HepG2 (cell line): Measurements from ENCODE around the gene SEPHS1. TPM values are rescaled to one million over a fixed set of nuclear protein-coding genes. Genes with fewer than 3 reads are reported as not detected.

Experiments used
- ATF7 ChIP-seq, 2 experiments: fragments of 450-650 bp in 1 of 2; sonication (generic) in 1 of 2; formaldehyde crosslinking in 1 of 2; IDR thresholded peaks; 2 replicates each; pipeline versions ENCODE4 v1.4.0 to v1.6.1; 2016 to 2020; ENCODE audit warnings: antibody characterized with exemption in 1 of 2, mild to moderate bottlenecking in 1 of 2, missing genetic modification reagents in 1 of 2
- CTCF ChIP-seq: sonication (generic); formaldehyde crosslinking; IDR thresholded peaks from 2 replicates; pipeline ENCODE4 v1.5.0; 2020; ENCODE audit warnings: mild to moderate bottlenecking, missing genetic modification reagents, moderate library complexity
- GATAD2A ChIP-seq: IDR thresholded peaks from 2 replicates; pipeline ENCODE4 v1.6.1; 2016
- MYPOP ChIP-seq: sonication (generic); formaldehyde crosslinking; IDR thresholded peaks from 2 replicates; pipeline ENCODE4 v1.8.1; 2023; ENCODE audit warnings: mild to moderate bottlenecking, moderate library complexity, missing genetic modification reagents
- NFATC3 ChIP-seq: sonication (generic); formaldehyde crosslinking; IDR thresholded peaks from 2 replicates; pipeline ENCODE4 v1.5.1; 2020; ENCODE audit warnings: mild to moderate bottlenecking, missing genetic modification reagents
- PRDM10 ChIP-seq: sonication (generic); formaldehyde crosslinking; IDR thresholded peaks from 2 replicates; pipeline ENCODE4 v1.4.0; 2020; ENCODE audit warnings: low read depth, missing genetic modification reagents
- SOX5 ChIP-seq: IDR thresholded peaks from 2 replicates; pipeline ENCODE4 v1.6.1; 2016; ENCODE audit warnings: borderline replicate concordance
- SYNCRIP ChIP-seq: fragments of 200-400 bp; formaldehyde crosslinking; IDR thresholded peaks from 2 replicates; pipeline ENCODE4 v1.6.1; 2018; ENCODE audit warnings: mild to moderate bottlenecking, low read depth, low read length; ENCODE audit not compliant: insufficient read depth
- TBX2 ChIP-seq: sonication (generic); formaldehyde crosslinking; IDR thresholded peaks from 2 replicates; pipeline ENCODE4 v1.5.0; 2020; ENCODE audit warnings: missing genetic modification reagents, mild to moderate bottlenecking, borderline replicate concordance
- YY1 ChIP-seq: IDR thresholded peaks from 2 replicates; pipeline ENCODE4 v1.6.1; 2011; ENCODE audit warnings: low read length, low read depth, moderate library complexity, mild to moderate bottlenecking; ENCODE audit not compliant: insufficient read depth, insufficient replicate concordance
- ZNF253 ChIP-seq: sonication (generic); formaldehyde crosslinking; IDR thresholded peaks from 2 replicates; pipeline ENCODE4 v1.8.0; 2022; ENCODE audit warnings: mild to moderate bottlenecking, missing genetic modification reagents, borderline replicate concordance
- ZNF350 ChIP-seq: sonication (generic); formaldehyde crosslinking; IDR thresholded peaks from 2 replicates; pipeline ENCODE4 v1.4.0; 2020; ENCODE audit warnings: mild to moderate bottlenecking, low read depth, missing genetic modification reagents, borderline replicate concordance
- ZNF687 ChIP-seq: sonication (generic); formaldehyde crosslinking; IDR thresholded peaks from 2 replicates; pipeline ENCODE4 v1.5.1; 2020; ENCODE audit warnings: mild to moderate bottlenecking, missing genetic modification reagents, moderate library complexity
- ZNF737 ChIP-seq: sonication (generic); formaldehyde crosslinking; IDR thresholded peaks from 2 replicates; pipeline ENCODE4 v1.5.0; 2020; ENCODE audit warnings: missing genetic modification reagents, mild to moderate bottlenecking, borderline replicate concordance
- ZNF773 ChIP-seq: sonication (generic); formaldehyde crosslinking; IDR thresholded peaks from 2 replicates; pipeline ENCODE4 v1.4.0; 2020; ENCODE audit warnings: missing genetic modification reagents, borderline replicate concordance
- polyA plus RNA-seq, 8 experiments: library from polyadenylated mRNA; depleted of rRNA in 3 of 8; stranded (reverse) in 7 of 8; unstranded in 1 of 8; fragments of >200 nt; fragmentation: Illumina TruSeq in 4 of 8; extraction: Trizol in 4 of 8; gene quantifications; 2 replicates each; pipeline versions ENCODE4 v1.2.1 to v1.2.3, GENCODE V29; 2011 to 2016; ENCODE audit warnings: low read depth in 4 of 8, missing spikeins in 1 of 8, mixed read lengths in 1 of 8; ENCODE audit not compliant: insufficient read depth in 1 of 8
- total RNA-seq, 5 experiments: library from RNA; depleted of rRNA; stranded (reverse); fragments of >200 nt; fragmentation: Illumina TruSeq; extraction: Trizol; gene quantifications; 2 replicates each; pipeline ENCODE4 v1.2.3, GENCODE V29; 2016; ENCODE audit warnings: low read depth in 1 of 5
- TF ChIP-seq, protein P1 (sequence below): sonication (generic); formaldehyde crosslinking; IDR thresholded peaks from 2 replicates; pipeline ENCODE4 v1.4.0; 2020; ENCODE audit warnings: missing genetic modification reagents

SEPHS1 gene
- total and polyA plus RNA-seq, 2 of the 13 experiments (the other 11 are each of a cell fraction or from before 2014, with no cell fraction given) = 57.8 to 61.5 TPM

- TF ChIP-seq MYPOP (0 out of 2 replicates have a peak, but pooled peaks have one; percentile 39), CTCF (CRISPR knock-in tag) (peak; percentile 95), SYNCRIP (no peak), ZNF350 (CRISPR knock-in tag) (0 out of 2 replicates have a peak, but pooled peaks have one; percentile 60), NFATC3 (CRISPR knock-in tag) (no peak), ZNF253 (0 out of 2 replicates have a peak, but pooled peaks have one; percentile 46), SOX5 (CRISPR knock-in tag) (peak; percentile 39; the same call in 1 of the 2 replicates), TBX2 (CRISPR knock-in tag) (peak; percentile 86), ZNF687 (peak; percentile 89), GATAD2A (CRISPR knock-in tag) (peak; percentile 60), YY1 (peak; percentile 11), ZNF737 (no peak), ZNF773 (no peak), PRDM10 (CRISPR knock-in tag) (peak; percentile 37; the same call in 1 of the 2 replicates), ATF7 (IDR thresholded peaks at IDR 0.05) (no peak), ATF7 (CRISPR knock-in tag; IDR thresholded peaks at IDR 0.05) (peak; percentile 5; the same call in 1 of the 2 replicates)
- TF ChIP-seq, protein P1, sequence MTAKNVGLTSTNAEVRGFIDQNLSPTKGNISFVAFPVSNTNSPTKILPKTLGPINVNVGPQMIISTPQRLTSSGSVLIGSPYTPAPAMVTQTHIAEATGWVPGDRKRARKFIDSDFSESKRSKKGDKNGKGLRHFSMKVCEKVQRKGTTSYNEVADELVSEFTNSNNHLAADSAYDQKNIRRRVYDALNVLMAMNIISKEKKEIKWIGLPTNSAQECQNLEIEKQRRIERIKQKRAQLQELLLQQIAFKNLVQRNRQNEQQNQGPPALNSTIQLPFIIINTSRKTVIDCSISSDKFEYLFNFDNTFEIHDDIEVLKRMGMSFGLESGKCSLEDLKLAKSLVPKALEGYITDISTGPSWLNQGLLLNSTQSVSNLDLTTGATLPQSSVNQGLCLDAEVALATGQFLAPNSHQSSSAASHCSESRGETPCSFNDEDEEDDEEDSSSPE (CRISPR knock-in tag) = peak; percentile 17; the same call in 1 of the 2 replicates
Observed at GRCh38 chr10:13271552-13272163, 76.4 kb downstream of the SEPHS1 start (continued).
